ENCODE measurements around the gene RITA1. TPM values are rescaled to one million over a fixed set of nuclear protein-coding genes. Genes with fewer than 3 reads are reported as not detected.
A peak's percentile ranks its signal among the peaks of the same experiment; 100 is the strongest.

Gene RITA1
- total and polyA plus RNA-seq, 8 donors, result 4.1 to 19.2 (median 9.9) TPM

- Histone ChIP-seq H3K27ac (peak overlapping the region in 3 of 5 donors; percentile 22 to 38 (median 26)), H3K4me3 (no peak overlapping the region), H3K4me1 (peaks cover 0 to 20% (median 0%) of the 10 kb centered on the region in 4 donors), H3K27me3 (no peaks in the 10 kb centered on the region), H3K36me3 (no peaks in the 10 kb centered on the region), H3K9me3 (no peaks in the 10 kb centered on the region)
- WGBS, 5 donors, result 58 to 64% (median 60%) methylated on average over 5 of the region's 5 CpGs
- TF ChIP-seq POLR2AphosphoS5 (IDR thresholded peaks at IDR 0.05), result peak; percentile 19 to 48 (median 47)
- TF ChIP-seq POLR2A (IDR thresholded peaks at IDR 0.05), result no peak
- intact Hi-C loops (cut with DNase I; ENCODE audit: low total_unique reads), result no loop called here
- peak in 1 of 2 donors; percentile 44 for DNase-seq
Observed at GRCh38 chr12:113214895-113215400, 29.4 kb downstream of the RITA1 start.

GRCh38 chr12:113216027-113216426 is 30.5 kb downstream of the RITA1 start:
- intact Hi-C loops (cut with DNase I; ENCODE audit: low total_unique reads), result no loop called here
- Histone ChIP-seq H3K4me1 (peaks cover 6 to 26% (median 7%) of the 10 kb centered on the region in 4 donors), H3K4me3 (no peak overlapping the region), H3K27me3 (no peaks in the 10 kb centered on the region), H3K36me3 (no peaks in the 10 kb centered on the region), H3K9me3 (no peaks in the 10 kb centered on the region), H3K27ac (no peak overlapping the region)
- DNase-seq, result no peak
- TF ChIP-seq CTCF (IDR thresholded peaks at IDR 0.05), result no peak
- TF ChIP-seq POLR2AphosphoS5 (IDR thresholded peaks at IDR 0.05), result no peak
- TF ChIP-seq EP300 (IDR thresholded peaks at IDR 0.05), result no peak
- no peak for TF ChIP-seq POLR2A (IDR thresholded peaks at IDR 0.05)
- 56 to 75% (median 71%) methylated on average over 2 of the region's 2 CpGs for WGBS, 5 donors

- 0 to 2% (median 1%) methylated on average over 23 of the region's 23 CpGs for WGBS, 5 donors
- intact Hi-C loops (cut with DNase I; ENCODE audit: low total_unique reads), result no loop called here
- Histone ChIP-seq H3K36me3 (no peaks in the 10 kb centered on the region), H3K27me3 (no peaks in the 10 kb centered on the region), H3K9me3 (no peaks in the 10 kb centered on the region), H3K27ac (peak overlapping the region in 4 of 5 donors; percentile 35 to 95 (median 72)), H3K4me1 (peaks cover 22 to 44% (median 31%) of the 10 kb centered on the region in 4 donors), H3K4me3 (peak overlapping the region; percentile 56 to 95 (median 78))
- DNase-seq, result peak in 1 of 2 donors; percentile 44
- TF ChIP-seq POLR2AphosphoS5 (IDR thresholded peaks at IDR 0.05) (peak in 1 of 3 donors; percentile 7), EP300 (IDR thresholded peaks at IDR 0.05) (no peak)
Observed at GRCh38 chr12:113220593-113221180, 35.2 kb downstream of the RITA1 start.

GRCh38 chr12:113221181-113221996 is 35.9 kb downstream of the RITA1 start, which contains the start of gene TPCN1:
TPCN1 (plus strand) TSS chr12:113221464; CDS start chr12:113226853, 5,389 bp downstream.
- Histone ChIP-seq H3K4me3 (peak within 1 kb of the TSS; percentile 73 to 95 (median 78)), H3K27ac (peak within 1 kb of the TSS; percentile 91 to 96 (median 95)), H3K9me3 (no peaks in the 10 kb centered on the region), H3K36me3 (no peaks in the 10 kb centered on the region), H3K4me1 (peaks cover 22 to 46% (median 31%) of the 10 kb centered on the region in 4 donors), H3K27me3 (no peaks in the 10 kb centered on the region)
- DNase-seq, result peak; percentile 100
- 0 to 1% (median 1%) methylated on average over 51 to 68 of the region's 68 CpGs for WGBS, 5 donors
- intact Hi-C loops (cut with DNase I; ENCODE audit: low total_unique reads), result no loop called here
- TF ChIP-seq CTCF (IDR thresholded peaks at IDR 0.05), result peak in 1 of 7 experiments; percentile 14
- peak; percentile 84 to 98 (median 97) for TF ChIP-seq POLR2AphosphoS5 (IDR thresholded peaks at IDR 0.05)
- TF ChIP-seq POLR2A (IDR thresholded peaks at IDR 0.05), result peak in 2 of 4 donors; percentile 49 to 60
- no peak for TF ChIP-seq EP300 (IDR thresholded peaks at IDR 0.05)
